ENCODE results near the gene MED4. TPM values are rescaled to one million over a fixed set of nuclear protein-coding genes. Genes with fewer than 3 reads are reported as not detected.

The MED4 gene
- total RNA-seq, 1 experiment from 2014 or later, result 46.9 TPM

- no peak for TF ChIP-seq ZBTB33 (IDR thresholded peaks at IDR 0.05; ENCODE audit: extremely low read depth, insufficient replicate concordance, low read length)
- TF ChIP-seq CEBPB (IDR thresholded peaks at IDR 0.05; ENCODE audit: low read depth), result no peak
- no peak for TF ChIP-seq FOSL1 (IDR thresholded peaks at IDR 0.05; ENCODE audit: low read depth)
Observed at GRCh38 chr13:48110132-48110868, 15.4 kb upstream of the MED4 start (continued).

GRCh38 chr13:48108106-48108505, 13.2 kb upstream of the MED4 start:
- Histone ChIP-seq H3K36me3 (ENCODE audit: control insufficient read depth in 1 of 2, insufficient read depth in 2 of 2, low read length in 2 of 2) (no peaks in the 10 kb centered on the region), H3K79me2 (ENCODE audit: insufficient read depth, low read length) (no peaks in the 10 kb centered on the region), H3K9me3 (ENCODE audit: control insufficient read depth in 1 of 2, insufficient read depth in 1 of 2, low read depth in 1 of 2, low read length in 2 of 2) (no peaks in the 10 kb centered on the region), H3K27me3 (ENCODE audit: insufficient read depth, low read length) (no peaks in the 10 kb centered on the region), H2AFZ (ENCODE audit: low read depth, low read length, poor library complexity, severe bottlenecking) (no peak overlapping the region), H3K4me1 (ENCODE audit: control insufficient read depth in 1 of 2, insufficient read depth in 2 of 2, low read length in 2 of 2) (no peaks in the 10 kb centered on the region), H3K9me2 (ENCODE audit: insufficient read depth) (no peaks in the 10 kb centered on the region), H3K9ac (ENCODE audit: low read length) (no peak overlapping the region), H3K4me2 (ENCODE audit: low read length) (no peak overlapping the region), H3K27ac (ENCODE audit: low read depth, low read length) (no peak overlapping the region), H3K4me3 (replicated peaks in 1 of 2; ENCODE audit: low read depth in 1 of 2, low read length in 2 of 2) (no peak overlapping the region), H4K20me1 (ENCODE audit: insufficient read depth) (no peaks in the 10 kb centered on the region)
- intact Hi-C loops (cut with micrococcal nuclease), result no loop called here
- DNase-seq (ENCODE audit: low read depth, low spot score), result no peak
- ChIA-PET POLR2A (no interaction called here), RAD21 (ENCODE audit: low non-redundant PET in 1 of 2, low total read pairs in 2 of 2, uncharacterized antibody in 2 of 2, unreplicated experiment in 2 of 2) (no interaction called here), CTCF (no interaction called here)
- ATAC-seq, result no peak
- no peak for TF ChIP-seq ZNF274 (IDR thresholded peaks at IDR 0.05; ENCODE audit: low read depth, low read length)
- no TSS peak for BruUV-seq (replicated peaks)

Measured in HCT116 (cell line).